HCT116 (cell line): ENCODE results near the gene PPP2R1B.

ENCODE experiments used
- ELF1 ChIP-seq: IDR thresholded peaks from 2 replicates; pipeline ENCODE4 v1.6.1; 2012; ENCODE audit warnings: low read depth, borderline replicate concordance
- EZH2 ChIP-seq: fragments of 200-600 bp; sonication (generic); IDR thresholded peaks from 2 replicates; pipeline ENCODE4 v1.6.1; 2017; ENCODE audit warnings: antibody characterized with exemption, mixed run types
- POLR2A ChIP-seq: IDR thresholded peaks from 2 replicates; pipeline ENCODE4 v1.7.0; 2011; ENCODE audit warnings: borderline replicate concordance; ENCODE audit not compliant: insufficient read depth, insufficient read length; ENCODE audit errors: extremely low read depth
- ZFX ChIP-seq: fragments of 450-650 bp; IDR thresholded peaks from 2 replicates; pipeline ENCODE4 v1.6.1; 2017
- TF ChIP-seq, protein P1 (sequence below), 3 experiments: fragments of 200-600 bp in 1 of 3; sonication (generic) in 1 of 3; IDR thresholded peaks in 2 of 3; conservative IDR thresholded peaks in 1 of 3; 2 replicates each; pipeline ENCODE4 v1.5.1; 2012 to 2017; ENCODE audit warnings: low read depth in 2 of 3, low read length in 2 of 3, antibody characterized with exemption in 1 of 3, borderline replicate concordance in 1 of 3, control low read depth in 1 of 3, mild to moderate bottlenecking in 1 of 3, mixed read lengths in 1 of 3, mixed run types in 1 of 3, moderate library complexity in 1 of 3; ENCODE audit not compliant: insufficient read depth in 1 of 3
- TF ChIP-seq, protein P2 (sequence below): IDR thresholded peaks from 2 replicates; pipeline ENCODE4 v1.6.1; 2012; ENCODE audit warnings: low read depth

DNA sequence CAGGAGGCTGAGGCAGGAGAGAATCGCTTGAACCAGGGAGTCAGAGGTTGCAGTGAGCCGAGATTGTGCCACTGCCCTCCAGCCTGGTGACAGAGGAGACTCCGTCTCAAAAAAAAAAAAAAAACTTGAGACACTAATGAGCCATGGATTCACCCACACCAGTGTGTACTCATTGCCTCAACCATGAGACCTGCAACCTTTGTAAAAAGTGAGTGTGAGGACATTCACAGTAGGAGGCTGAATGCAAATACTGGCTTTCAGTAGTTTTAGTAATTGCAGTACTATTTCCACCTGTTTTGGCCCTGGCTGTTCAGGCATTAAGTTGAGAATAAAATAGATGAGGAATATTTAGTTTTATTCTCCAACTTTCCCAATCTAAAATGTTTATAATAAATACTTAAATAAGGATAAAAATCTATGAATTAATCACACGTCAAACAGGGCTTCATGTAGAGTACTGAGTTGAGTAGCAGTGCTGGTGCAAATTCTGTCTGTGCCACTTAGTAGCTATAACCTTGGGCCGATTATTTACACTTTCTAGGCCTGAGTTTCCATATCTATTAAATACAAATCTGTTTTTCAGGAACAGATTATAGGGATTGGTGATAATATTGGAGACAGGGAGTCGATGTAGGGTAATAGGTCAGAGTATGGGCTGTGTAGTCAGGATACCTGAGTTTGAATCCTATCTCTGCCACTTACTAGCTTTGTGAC, 72.8 kb downstream of the PPP2R1B start:
- TF ChIP-seq POLR2A (no peak), EZH2 (no peak), ELF1 (no peak), ZFX (no peak)
- TF ChIP-seq, protein P1, sequence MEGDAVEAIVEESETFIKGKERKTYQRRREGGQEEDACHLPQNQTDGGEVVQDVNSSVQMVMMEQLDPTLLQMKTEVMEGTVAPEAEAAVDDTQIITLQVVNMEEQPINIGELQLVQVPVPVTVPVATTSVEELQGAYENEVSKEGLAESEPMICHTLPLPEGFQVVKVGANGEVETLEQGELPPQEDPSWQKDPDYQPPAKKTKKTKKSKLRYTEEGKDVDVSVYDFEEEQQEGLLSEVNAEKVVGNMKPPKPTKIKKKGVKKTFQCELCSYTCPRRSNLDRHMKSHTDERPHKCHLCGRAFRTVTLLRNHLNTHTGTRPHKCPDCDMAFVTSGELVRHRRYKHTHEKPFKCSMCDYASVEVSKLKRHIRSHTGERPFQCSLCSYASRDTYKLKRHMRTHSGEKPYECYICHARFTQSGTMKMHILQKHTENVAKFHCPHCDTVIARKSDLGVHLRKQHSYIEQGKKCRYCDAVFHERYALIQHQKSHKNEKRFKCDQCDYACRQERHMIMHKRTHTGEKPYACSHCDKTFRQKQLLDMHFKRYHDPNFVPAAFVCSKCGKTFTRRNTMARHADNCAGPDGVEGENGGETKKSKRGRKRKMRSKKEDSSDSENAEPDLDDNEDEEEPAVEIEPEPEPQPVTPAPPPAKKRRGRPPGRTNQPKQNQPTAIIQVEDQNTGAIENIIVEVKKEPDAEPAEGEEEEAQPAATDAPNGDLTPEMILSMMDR (IDR thresholded peaks at IDR 0.05 in 2 of 3, conservative IDR thresholded peaks at IDR 0.05 in 1 of 3; ENCODE audit: borderline replicate concordance in 1 of 3, insufficient read depth in 1 of 3, low read depth in 2 of 3, low read length in 2 of 3), result no peak
- TF ChIP-seq, protein P2, sequence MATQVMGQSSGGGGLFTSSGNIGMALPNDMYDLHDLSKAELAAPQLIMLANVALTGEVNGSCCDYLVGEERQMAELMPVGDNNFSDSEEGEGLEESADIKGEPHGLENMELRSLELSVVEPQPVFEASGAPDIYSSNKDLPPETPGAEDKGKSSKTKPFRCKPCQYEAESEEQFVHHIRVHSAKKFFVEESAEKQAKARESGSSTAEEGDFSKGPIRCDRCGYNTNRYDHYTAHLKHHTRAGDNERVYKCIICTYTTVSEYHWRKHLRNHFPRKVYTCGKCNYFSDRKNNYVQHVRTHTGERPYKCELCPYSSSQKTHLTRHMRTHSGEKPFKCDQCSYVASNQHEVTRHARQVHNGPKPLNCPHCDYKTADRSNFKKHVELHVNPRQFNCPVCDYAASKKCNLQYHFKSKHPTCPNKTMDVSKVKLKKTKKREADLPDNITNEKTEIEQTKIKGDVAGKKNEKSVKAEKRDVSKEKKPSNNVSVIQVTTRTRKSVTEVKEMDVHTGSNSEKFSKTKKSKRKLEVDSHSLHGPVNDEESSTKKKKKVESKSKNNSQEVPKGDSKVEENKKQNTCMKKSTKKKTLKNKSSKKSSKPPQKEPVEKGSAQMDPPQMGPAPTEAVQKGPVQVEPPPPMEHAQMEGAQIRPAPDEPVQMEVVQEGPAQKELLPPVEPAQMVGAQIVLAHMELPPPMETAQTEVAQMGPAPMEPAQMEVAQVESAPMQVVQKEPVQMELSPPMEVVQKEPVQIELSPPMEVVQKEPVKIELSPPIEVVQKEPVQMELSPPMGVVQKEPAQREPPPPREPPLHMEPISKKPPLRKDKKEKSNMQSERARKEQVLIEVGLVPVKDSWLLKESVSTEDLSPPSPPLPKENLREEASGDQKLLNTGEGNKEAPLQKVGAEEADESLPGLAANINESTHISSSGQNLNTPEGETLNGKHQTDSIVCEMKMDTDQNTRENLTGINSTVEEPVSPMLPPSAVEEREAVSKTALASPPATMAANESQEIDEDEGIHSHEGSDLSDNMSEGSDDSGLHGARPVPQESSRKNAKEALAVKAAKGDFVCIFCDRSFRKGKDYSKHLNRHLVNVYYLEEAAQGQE, result no peak
